LNCAP (cell line): ENCODE data around the gene RSL1D1.

Source experiments
- CTCF ChIP-seq: fragments of 450-650 bp; IDR thresholded peaks from 2 replicates; pipeline ENCODE4 v1.5.1; 2017; ENCODE audit warnings: mild to moderate bottlenecking

Gene RSL1D1

GRCh38 chr16:11828696-11829095, 22.6 kb downstream of the RSL1D1 start:
- TF ChIP-seq CTCF, result no peak

- TF ChIP-seq CTCF, result no peak
Observed at GRCh38 chr16:11824362-11824761, 27.0 kb downstream of the RSL1D1 start.

- TF ChIP-seq CTCF, result no peak
Observed at GRCh38 chr16:11819798-11820197, 31.5 kb downstream of the RSL1D1 start.

GRCh38 chr16:11816123-11816522, 35.2 kb downstream of the RSL1D1 start:
- TF ChIP-seq CTCF, result no peak

GRCh38 chr16:11806721-11807120, 44.6 kb downstream of the RSL1D1 start:
- TF ChIP-seq CTCF, result no peak

- no peak for TF ChIP-seq CTCF
Observed at GRCh38 chr16:11805556-11805955, 45.8 kb downstream of the RSL1D1 start.

GRCh38 chr16:11801481-11802021, 49.8 kb downstream of the RSL1D1 start:
- TF ChIP-seq CTCF, result no peak

GRCh38 chr16:11800382-11800718, 51.0 kb downstream of the RSL1D1 start:
- TF ChIP-seq CTCF, result no peak
